IPS-20b (cell line): ENCODE measurements around the gene TP53RK.

Experiments
- H3K27ac ChIP-seq: one replicate; pipeline ENCODE4 v1.5.1; 2013; ENCODE audit warnings: low read length
- H3K27me3 ChIP-seq: 2 replicates; pipeline ENCODE4 v1.6.1; 2013; ENCODE audit warnings: mild to moderate bottlenecking, low read length, inconsistent platforms; ENCODE audit not compliant: insufficient read depth
- H3K36me3 ChIP-seq: 2 replicates; pipeline ENCODE4 v1.6.1; 2013; ENCODE audit warnings: low read depth, mild to moderate bottlenecking, inconsistent platforms, low read length, moderate library complexity; ENCODE audit not compliant: insufficient read depth
- H3K4me1 ChIP-seq: 2 replicates; pipeline ENCODE4 v1.6.1; 2013; ENCODE audit warnings: mild to moderate bottlenecking, control low read depth, inconsistent platforms, low read length, moderate library complexity; ENCODE audit not compliant: insufficient read depth
- H3K4me3 ChIP-seq: 2 replicates; pipeline ENCODE4 v1.5.1; 2013; ENCODE audit warnings: mild to moderate bottlenecking, low read length, inconsistent platforms
- H3K9ac ChIP-seq: 2 replicates; pipeline ENCODE4 v1.6.1; 2013; ENCODE audit warnings: low read depth, mild to moderate bottlenecking, inconsistent platforms, low read length, moderate library complexity
- H3K9me3 ChIP-seq: 2 replicates; pipeline ENCODE4 v1.6.1; 2013; ENCODE audit warnings: mild to moderate bottlenecking, low read depth, low read length, inconsistent platforms; ENCODE audit not compliant: insufficient read depth

Gene TP53RK

DNA sequence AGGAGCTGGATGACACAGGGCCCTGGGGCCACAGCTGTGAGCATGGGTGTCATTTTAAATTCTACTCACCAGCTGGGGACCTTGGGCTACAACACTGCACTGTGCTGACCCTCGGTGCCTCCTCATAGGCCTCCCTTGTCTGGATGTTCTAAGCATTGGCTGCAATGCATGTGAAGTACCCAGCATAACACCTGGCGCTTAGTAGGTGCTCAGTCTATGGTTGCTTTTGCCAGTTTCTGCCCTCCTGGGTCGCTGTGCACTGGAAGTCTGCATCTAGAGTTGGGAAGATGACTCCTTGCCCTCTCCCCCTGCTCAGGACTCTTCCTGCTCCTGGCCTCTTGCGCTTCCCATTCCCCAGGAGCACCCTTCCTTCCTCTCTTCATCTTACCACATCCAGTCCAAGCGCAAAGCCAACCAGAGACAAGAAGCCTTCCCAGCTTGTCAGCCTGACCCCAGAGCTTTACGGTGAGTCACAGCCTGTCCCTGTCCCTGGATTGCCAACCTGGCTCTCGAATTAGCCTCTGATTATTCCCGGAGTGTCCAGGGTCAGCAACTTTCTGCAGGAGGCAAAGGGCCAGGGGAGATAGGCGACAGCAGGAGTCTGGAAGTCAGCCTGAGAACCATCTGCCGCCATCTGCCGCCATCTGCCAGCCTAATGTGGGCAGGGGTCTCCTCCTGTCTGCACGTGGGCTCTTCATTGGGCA, 46.8 kb downstream of the TP53RK start:
- no peak overlapping the region for H3K27ac ChIP-seq
- no peak overlapping the region for H3K9ac ChIP-seq
- H3K4me1 ChIP-seq: 0 out of 2 replicates have a peak, but pooled peaks cover 10% of the 10 kb centered on the region
- H3K36me3 ChIP-seq: no peaks in the 10 kb centered on the region
- H3K9me3 ChIP-seq: no peaks in the 10 kb centered on the region
- H3K4me3 ChIP-seq: no peak overlapping the region
- H3K27me3 ChIP-seq: peaks cover 3% of the 10 kb centered on the region; the same call in 1 of the 2 replicates

DNA sequence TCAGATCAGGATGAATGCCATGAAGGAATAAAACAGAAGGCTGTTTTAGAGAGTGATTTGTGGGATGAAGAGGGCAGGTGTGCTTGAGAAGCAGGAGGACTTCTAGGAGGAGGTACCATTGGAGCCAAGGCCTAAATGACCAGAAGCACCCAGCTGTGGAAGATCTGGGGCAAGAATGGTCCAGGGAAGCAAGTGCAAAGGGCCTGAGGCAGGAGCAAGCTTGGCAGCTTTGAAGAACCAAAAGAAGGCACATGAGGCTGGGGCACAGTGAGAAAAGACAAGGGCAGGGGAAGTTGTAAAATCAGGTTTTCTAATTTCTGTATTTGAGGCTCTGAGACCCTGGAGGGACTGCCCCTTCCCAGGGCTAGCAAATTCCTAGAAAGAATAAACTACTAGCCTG, 47.8 kb downstream of the TP53RK start:
- Histone ChIP-seq H3K9ac (no peak overlapping the region), H3K27me3 (no peaks in the 10 kb centered on the region), H3K4me1 (0 out of 2 replicates have a peak, but pooled peaks cover 4% of the 10 kb centered on the region), H3K27ac (no peak overlapping the region), H3K36me3 (no peaks in the 10 kb centered on the region), H3K9me3 (no peaks in the 10 kb centered on the region), H3K4me3 (no peak overlapping the region)

DNA sequence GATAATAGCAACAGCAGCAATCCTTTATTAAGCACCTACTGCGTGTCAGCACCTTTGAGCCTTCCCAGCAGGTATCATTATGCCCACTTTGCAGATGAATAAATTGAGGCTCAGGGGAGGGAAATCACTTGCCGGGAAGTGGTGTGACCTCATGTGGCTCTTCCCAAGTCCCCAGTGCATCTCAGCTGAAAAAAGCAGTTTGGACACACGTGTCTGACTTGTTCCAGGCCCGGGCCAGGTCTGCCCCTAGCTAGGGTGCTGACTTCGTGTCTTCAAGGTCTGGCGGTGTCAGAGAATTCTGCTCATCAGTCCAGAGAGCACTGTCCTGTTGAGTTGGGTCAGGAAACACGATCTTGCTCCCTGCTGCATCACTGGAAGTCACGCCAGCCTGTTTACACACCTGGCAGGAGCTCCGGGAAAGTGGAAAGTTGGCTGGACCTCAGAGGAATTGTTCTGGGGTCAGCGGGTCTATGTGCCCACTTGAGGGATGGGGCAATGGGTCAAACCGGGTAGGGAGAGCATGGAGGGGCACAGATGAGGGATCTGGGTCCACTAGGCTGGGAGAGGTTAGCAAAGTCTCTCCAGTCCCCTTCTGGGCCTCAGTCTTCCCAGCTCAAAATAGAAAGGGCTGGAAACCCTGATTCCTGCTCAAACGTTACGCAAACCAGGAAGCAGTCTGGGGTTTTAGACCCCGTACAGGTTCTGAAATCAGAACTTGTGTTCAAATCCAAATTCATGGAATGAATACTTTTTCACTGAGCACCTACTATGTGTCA, 48.5 kb downstream of the TP53RK start:
- Histone ChIP-seq H3K27ac (no peak overlapping the region), H3K4me3 (no peak overlapping the region)

DNA sequence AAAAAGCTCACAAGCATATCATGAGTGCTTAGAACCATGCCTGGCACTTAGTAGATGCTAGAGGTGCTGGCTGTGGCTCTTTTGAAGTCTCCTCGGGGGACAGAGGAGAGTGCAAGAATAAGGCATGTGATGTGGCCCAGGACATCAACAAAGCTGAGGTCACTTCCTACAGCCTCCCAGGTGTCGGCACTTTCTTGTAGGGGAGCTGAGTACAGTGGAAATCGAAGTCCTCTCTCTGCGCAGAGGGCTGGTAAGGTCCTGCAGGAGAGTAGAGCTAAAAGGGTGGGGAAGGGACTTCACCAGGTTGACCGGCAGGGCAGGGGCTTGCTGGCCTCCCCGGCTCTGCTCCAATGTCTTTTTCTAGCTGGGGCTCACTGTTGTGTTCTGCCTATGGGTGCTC, 49.2 kb downstream of the TP53RK start:
- Histone ChIP-seq H3K27ac (no peak overlapping the region), H3K27me3 (no peaks in the 10 kb centered on the region), H3K4me1 (0 out of 2 replicates have a peak, but pooled peaks cover 4% of the 10 kb centered on the region), H3K9me3 (no peaks in the 10 kb centered on the region), H3K36me3 (no peaks in the 10 kb centered on the region), H3K9ac (no peak overlapping the region), H3K4me3 (no peak overlapping the region)

More for the DNA sequence above, 48.5 kb downstream of the TP53RK start:
- H3K27me3 ChIP-seq: no peaks in the 10 kb centered on the region
- H3K9ac ChIP-seq: no peak overlapping the region
- 0 out of 2 replicates have a peak, but pooled peaks cover 4% of the 10 kb centered on the region for H3K4me1 ChIP-seq
- no peaks in the 10 kb centered on the region for H3K36me3 ChIP-seq
- H3K9me3 ChIP-seq: no peaks in the 10 kb centered on the region

DNA sequence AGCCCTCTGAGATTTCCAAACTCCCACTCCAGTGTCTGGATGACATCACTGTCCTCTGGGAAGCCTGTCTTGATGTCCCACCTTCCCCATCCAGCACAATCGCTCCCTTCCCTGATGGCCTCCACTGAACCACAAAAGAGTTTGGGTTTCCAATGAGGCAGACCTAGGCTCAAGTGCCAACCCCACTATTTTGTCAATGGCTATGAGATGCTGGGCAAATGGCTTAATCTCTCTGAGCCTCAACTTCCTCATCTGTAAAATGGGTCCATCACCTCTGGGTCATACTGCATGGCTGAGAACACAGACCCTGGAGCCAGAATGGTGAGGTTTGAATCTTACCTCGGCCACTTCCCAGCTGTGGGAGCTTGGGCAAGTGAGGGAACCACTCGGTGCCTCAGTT, 49.7 kb downstream of the TP53RK start:
- 0 out of 2 replicates have a peak, but pooled peaks cover 4% of the 10 kb centered on the region for H3K4me1 ChIP-seq
- H3K4me3 ChIP-seq: no peak overlapping the region
- no peak overlapping the region for H3K27ac ChIP-seq
- H3K27me3 ChIP-seq: no peaks in the 10 kb centered on the region
- no peaks in the 10 kb centered on the region for H3K9me3 ChIP-seq
- H3K36me3 ChIP-seq: no peaks in the 10 kb centered on the region
- H3K9ac ChIP-seq: no peak overlapping the region

DNA sequence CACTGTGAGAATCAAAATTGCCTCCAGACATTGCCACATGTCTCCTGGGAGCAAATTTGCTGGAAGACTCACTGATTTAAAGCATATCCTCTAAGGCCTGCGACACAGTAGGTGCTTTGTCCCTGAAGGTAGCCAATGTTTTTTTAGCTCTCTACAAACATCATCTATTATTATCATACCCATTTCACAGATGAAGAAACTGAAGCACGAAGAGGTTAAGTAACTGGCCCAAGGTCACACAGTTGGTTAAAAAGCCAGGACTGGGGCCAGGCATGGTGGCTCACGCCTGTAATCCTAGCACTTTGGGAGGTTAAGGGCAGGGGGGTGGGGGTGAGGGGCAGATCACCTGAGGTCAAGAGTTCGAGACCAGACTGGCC, 50.4 kb downstream of the TP53RK start:
- no peaks in the 10 kb centered on the region for H3K27me3 ChIP-seq

DNA sequence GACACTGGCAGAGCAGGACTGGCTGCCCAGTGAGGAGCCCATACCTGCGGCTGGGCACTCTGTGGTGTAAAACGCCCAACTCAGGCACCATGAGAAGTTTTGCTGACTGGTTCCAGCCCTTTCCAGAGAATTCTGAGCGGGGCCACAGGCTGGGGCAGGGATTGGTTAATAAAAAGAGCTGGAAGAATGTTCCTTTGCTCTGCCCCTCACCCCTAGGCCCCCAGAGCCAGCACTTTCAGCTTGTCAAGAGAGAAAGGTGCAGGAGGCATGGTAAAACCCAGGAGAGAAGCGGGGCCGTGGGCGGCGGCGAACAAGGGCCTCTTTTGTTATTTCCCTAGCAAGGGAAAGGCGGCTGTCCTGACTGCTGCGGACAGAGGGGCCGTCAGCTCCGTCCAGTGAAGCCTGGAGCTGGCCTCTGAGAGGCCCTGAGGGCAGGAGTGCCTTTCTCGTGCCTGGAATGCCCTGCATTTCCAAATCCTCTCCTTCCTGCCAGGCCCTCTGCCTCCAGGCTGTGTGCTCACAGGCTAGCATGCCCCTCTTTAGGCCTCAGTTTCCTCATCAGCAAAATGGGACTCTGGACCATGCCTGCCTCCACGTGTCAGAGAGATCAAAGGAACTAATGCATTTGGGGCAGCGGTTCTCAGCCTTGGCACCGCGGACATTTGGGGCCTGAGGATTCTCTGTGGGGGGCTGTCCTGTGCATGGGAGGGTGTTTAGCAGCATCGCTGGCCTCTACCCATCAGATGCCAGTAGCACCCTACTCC, 50.9 kb downstream of the TP53RK start:
- H3K9ac ChIP-seq: no peak overlapping the region
- H3K9me3 ChIP-seq: no peaks in the 10 kb centered on the region
- no peak overlapping the region for H3K27ac ChIP-seq
- H3K4me1 ChIP-seq: 0 out of 2 replicates have a peak, but pooled peaks cover 4% of the 10 kb centered on the region
- no peaks in the 10 kb centered on the region for H3K36me3 ChIP-seq
- H3K4me3 ChIP-seq: no peak overlapping the region
- no peaks in the 10 kb centered on the region for H3K27me3 ChIP-seq

More for the DNA sequence above, 50.4 kb downstream of the TP53RK start:
- no peaks in the 10 kb centered on the region for H3K9me3 ChIP-seq
- 0 out of 2 replicates have a peak, but pooled peaks cover 4% of the 10 kb centered on the region for H3K4me1 ChIP-seq
- no peak overlapping the region for H3K27ac ChIP-seq
- H3K36me3 ChIP-seq: no peaks in the 10 kb centered on the region
- H3K4me3 ChIP-seq: no peak overlapping the region
- no peak overlapping the region for H3K9ac ChIP-seq

DNA sequence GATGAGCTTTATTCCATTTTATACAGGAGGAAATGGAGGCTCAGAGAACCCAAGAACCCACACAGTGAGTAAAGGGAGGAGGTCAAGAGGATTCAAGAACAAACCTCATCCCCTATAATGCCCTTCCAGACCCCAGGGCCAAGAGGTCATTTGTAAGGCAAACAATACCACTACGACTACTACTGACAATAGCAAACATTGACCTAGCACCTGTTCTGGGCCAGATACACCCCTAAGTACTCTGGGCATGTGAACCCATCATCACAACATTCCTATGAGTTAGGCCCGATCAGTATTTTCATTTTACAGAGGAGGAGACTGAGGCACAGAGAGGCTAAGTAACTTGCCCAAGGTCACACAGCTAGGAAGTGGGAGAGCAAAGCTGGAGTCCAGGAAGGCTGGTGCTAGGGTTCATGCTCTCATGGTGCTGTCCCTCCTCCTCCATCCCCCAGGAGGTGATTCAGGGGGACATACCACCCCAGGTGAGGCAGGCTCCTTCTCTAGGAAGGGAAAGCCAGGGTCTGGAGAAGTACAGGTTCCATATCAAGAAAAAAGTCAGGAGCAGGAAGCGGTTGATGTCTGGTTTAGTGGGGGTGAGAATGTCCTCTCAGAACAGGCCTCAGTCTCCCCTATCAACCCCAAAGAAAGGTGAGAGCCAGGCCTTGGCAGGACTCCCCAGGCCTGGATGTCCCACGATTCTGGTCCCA, 51.7 kb downstream of the TP53RK start:
- Histone ChIP-seq H3K4me3 (no peak overlapping the region), H3K9ac (no peak overlapping the region), H3K9me3 (no peaks in the 10 kb centered on the region), H3K27me3 (no peaks in the 10 kb centered on the region), H3K27ac (no peak overlapping the region), H3K4me1 (0 out of 2 replicates have a peak, but pooled peaks cover 4% of the 10 kb centered on the region), H3K36me3 (no peaks in the 10 kb centered on the region)

DNA sequence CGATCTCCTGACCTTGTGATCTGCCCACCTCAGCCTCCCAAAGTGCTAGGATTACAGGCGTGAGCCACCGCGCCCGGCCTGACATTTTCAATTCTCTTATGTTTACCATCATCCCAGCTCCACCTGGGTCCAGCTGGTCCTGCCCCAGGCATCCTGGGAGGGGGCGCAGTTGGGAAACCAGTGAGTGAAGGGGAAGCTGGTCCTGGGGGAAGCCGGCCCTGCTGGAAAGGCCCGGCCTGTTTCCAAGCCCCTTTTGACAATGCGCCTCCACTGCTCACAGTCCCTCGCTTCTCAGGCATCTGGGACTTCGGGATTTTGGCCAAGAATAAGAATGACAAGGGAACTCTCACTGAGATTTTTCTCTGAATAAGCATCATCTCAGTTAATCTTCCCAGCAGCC, 52.2 kb downstream of the TP53RK start:
- no peak overlapping the region for H3K4me3 ChIP-seq
- no peaks in the 10 kb centered on the region for H3K9me3 ChIP-seq
- H3K36me3 ChIP-seq: no peaks in the 10 kb centered on the region
- no peak overlapping the region for H3K27ac ChIP-seq
- peaks cover 4% of the 10 kb centered on the region; the same call in 1 of the 2 replicates for H3K4me1 ChIP-seq
- no peak overlapping the region for H3K9ac ChIP-seq
- no peaks in the 10 kb centered on the region for H3K27me3 ChIP-seq

DNA sequence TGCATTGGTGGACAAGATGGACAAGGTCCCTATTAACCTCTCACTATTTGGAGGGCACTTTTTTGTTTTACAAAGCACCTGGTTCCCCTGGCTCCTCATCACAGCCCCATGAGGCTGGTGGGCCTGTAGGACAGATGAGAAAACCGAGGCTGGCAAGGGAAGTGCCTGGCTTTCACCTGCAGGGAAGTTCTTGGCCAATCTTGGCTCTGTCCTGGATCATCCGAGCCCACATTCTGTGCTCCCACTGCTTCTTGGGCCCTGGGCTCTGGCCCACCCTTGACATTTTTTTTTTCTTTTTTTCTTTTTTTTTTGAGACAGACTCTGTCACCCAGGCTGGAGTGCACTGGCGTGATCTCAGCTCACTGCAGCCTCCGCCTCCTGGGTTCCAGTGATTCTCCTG, 52.7 kb downstream of the TP53RK start:
- Histone ChIP-seq H3K9ac (no peak overlapping the region), H3K9me3 (no peaks in the 10 kb centered on the region), H3K4me1 (peaks cover 9% of the 10 kb centered on the region; the same call in 1 of the 2 replicates), H3K27ac (no peak overlapping the region), H3K4me3 (no peak overlapping the region), H3K27me3 (no peaks in the 10 kb centered on the region), H3K36me3 (no peaks in the 10 kb centered on the region)

DNA sequence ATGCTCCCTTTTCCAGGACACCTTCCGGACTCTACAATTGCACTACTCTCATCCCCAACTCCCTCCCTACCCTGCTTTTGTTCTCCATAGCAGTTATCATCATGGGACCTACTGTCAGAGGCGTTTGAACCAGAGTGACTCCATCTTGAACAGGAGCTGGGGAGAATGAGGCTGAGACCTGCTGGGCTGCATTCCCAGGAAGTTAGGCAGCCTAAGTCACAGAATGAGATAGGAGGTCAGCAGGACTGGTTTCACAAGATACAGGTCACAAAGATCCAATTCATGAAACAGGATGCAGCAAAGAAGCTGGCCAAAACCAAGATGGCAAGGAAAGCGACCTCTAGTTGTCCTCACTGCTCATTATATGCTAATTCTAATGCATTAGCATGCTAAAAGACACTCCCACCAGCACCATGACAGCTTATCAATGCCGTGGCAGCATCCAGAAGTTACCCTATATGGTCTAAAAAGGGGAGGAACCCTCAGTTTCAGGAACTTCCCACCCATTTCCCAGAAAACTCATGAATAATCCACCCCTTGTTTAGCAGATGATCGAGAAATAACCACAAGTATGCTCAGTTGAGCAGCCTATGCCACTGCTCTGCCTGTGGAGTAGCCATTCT, 53.6 kb downstream of the TP53RK start:
- Histone ChIP-seq H3K27ac (no peak overlapping the region), H3K27me3 (no peaks in the 10 kb centered on the region), H3K9me3 (no peaks in the 10 kb centered on the region), H3K36me3 (no peaks in the 10 kb centered on the region), H3K4me1 (peaks cover 9% of the 10 kb centered on the region), H3K9ac (no peak overlapping the region), H3K4me3 (no peak overlapping the region)
